Esophagus squamous epithelium (tissue), 5 donors: Measurements from ENCODE around the gene CCDC171. TPM values are rescaled to one million over a fixed set of nuclear protein-coding genes. Genes with fewer than 3 reads are reported as not detected.

Experiments used
- DNase-seq: peaks from one replicate; lab custom pipeline; 2025; lab: John Stamatoyannopoulos, UW
- H3K27ac ChIP-seq, 4 donors: fragments of 200-600 bp; sonication (generic); one replicate each; pipeline ENCODE4 v1.5.1; 2016 to 2019; ENCODE audit warnings: mild to moderate bottlenecking in 1 of 4
- H3K27me3 ChIP-seq, 4 donors: fragments of 200-600 bp; sonication (generic); 1 replicate in 3 of 4; 2 replicates in 1 of 4; pipeline versions ENCODE4 v1.5.1 to v1.6.0; 2017 to 2021; ENCODE audit warnings: antibody characterized with exemption in 1 of 4
- H3K36me3 ChIP-seq, 3 donors: fragments of 200-600 bp; sonication (generic); one replicate each; pipeline ENCODE4 v1.5.1; 2016 to 2019
- H3K4me1 ChIP-seq, 3 donors: fragments of 200-600 bp; sonication (generic); one replicate each; pipeline ENCODE4 v1.5.1; 2017 to 2019
- H3K4me3 ChIP-seq, 4 donors: fragments of 200-600 bp; sonication (generic); 1 replicate in 3 of 4; 2 replicates in 1 of 4; pipeline ENCODE4 v1.5.1; 2016 to 2019; ENCODE audit warnings: mild to moderate bottlenecking in 2 of 4, moderate library complexity in 1 of 4
- H3K9me3 ChIP-seq, 3 donors: fragments of 200-600 bp; sonication (generic); one replicate each; pipeline ENCODE4 v1.5.1; 2016 to 2019
- POLR2A ChIP-seq, 4 donors: fragments of 450-650 bp; IDR thresholded peaks; one replicate each; pipeline ENCODE4 v1.6.1; 2017; ENCODE audit warnings: antibody characterized with exemption in 4 of 4, mild to moderate bottlenecking in 4 of 4, moderate library complexity in 3 of 4
- WGBS, 2 donors: methylation state at CpG; one replicate each; pipeline ENCODE4 v1.1.5; 2018; 5-methylcytosine and 5-hydroxymethylcytosine counted together
- intact Hi-C: fragments of 100-400 bp; cut with DNase I; formaldehyde crosslinking; loops from one replicate; pipeline ENCODE4 v1.15.0; 2022
- total RNA-seq, 4 donors: library from RNA; depleted of rRNA; stranded (reverse); fragments of >200 nt; gene quantifications; one replicate each; pipeline ENCODE4 v1.1.0, GENCODE V29; 2016
- TF ChIP-seq, protein P1 (sequence below), 6 experiments: fragments of 450-650 bp in 4 of 6; fragments of 200-600 bp in 2 of 6; sonication (generic) in 2 of 6; IDR thresholded peaks; one replicate each; pipeline ENCODE4 v1.5.1; 2016 to 2019; ENCODE audit warnings: antibody characterized with exemption in 6 of 6, mild to moderate bottlenecking in 4 of 6, moderate library complexity in 4 of 6
- donor health status: DM: yes; HTN: yes; CAD: no.

Gene CCDC171
- total RNA-seq, 4 donors from 2014 or later: 0.53 to 2.9 (median 1.6) TPM

DNA sequence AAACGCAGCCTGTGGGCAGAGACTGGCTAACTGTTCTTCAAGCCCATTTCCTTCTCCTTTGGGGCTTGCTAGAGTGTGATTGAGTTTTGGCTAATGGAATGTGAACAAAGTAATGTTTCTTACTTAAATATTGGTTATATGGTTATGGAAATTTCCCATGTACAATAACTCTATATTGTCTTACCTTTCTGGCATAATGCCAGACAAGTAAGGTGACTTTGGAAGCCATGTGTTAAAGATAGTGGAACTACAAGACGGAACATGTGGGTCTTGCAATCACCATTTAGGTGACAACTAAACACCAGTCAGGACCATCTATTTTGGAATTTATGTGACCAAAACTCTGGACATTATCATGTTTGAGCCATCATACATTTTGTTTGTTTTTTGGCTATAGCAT lies 260.2 kb downstream of the CCDC171 start:
- no peak for TF ChIP-seq POLR2A (IDR thresholded peaks at IDR 0.05)
- TF ChIP-seq, protein P1, sequence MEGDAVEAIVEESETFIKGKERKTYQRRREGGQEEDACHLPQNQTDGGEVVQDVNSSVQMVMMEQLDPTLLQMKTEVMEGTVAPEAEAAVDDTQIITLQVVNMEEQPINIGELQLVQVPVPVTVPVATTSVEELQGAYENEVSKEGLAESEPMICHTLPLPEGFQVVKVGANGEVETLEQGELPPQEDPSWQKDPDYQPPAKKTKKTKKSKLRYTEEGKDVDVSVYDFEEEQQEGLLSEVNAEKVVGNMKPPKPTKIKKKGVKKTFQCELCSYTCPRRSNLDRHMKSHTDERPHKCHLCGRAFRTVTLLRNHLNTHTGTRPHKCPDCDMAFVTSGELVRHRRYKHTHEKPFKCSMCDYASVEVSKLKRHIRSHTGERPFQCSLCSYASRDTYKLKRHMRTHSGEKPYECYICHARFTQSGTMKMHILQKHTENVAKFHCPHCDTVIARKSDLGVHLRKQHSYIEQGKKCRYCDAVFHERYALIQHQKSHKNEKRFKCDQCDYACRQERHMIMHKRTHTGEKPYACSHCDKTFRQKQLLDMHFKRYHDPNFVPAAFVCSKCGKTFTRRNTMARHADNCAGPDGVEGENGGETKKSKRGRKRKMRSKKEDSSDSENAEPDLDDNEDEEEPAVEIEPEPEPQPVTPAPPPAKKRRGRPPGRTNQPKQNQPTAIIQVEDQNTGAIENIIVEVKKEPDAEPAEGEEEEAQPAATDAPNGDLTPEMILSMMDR (IDR thresholded peaks at IDR 0.05): no peak
- no peak overlapping the region for H3K4me3 ChIP-seq
- 90 to 91% methylated on average over 2 of the region's 2 CpGs for WGBS, 2 donors
- peaks cover 0 to 8% (median 0%) of the 10 kb centered on the region in 3 donors for H3K9me3 ChIP-seq
- no peaks in the 10 kb centered on the region for H3K27me3 ChIP-seq
- no peak for DNase-seq
- peaks cover 0 to 4% (median 0%) of the 10 kb centered on the region in 3 donors for H3K36me3 ChIP-seq
- intact Hi-C loops: no loop called here
- no peak overlapping the region for H3K27ac ChIP-seq
- no peaks in the 10 kb centered on the region for H3K4me1 ChIP-seq

DNA sequence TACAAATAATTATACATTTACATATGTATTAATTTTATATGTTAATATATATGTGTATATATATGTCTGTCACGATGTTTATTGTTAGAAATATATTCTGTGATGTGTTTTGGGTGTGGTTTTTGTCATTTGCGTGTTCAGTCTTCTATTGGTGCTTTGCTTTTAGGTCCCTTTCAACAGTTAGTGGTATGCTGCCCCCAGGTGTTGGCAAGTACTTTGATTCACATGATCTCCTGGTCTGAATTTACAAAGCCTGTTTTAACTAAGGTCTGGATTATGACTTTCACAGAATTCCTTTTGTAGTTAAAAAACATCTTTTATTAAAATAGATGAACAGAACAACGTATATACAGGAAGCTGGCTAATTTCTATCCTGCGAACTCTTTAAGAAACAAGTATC lies 271.5 kb downstream of the CCDC171 start:
- Histone ChIP-seq H3K27ac (no peak overlapping the region), H3K27me3 (no peaks in the 10 kb centered on the region), H3K36me3 (no peaks in the 10 kb centered on the region), H3K4me3 (no peak overlapping the region), H3K4me1 (no peaks in the 10 kb centered on the region), H3K9me3 (no peaks in the 10 kb centered on the region)
- intact Hi-C loops: no loop called here
- TF ChIP-seq, protein P1 (IDR thresholded peaks at IDR 0.05): no peak
- no peak for TF ChIP-seq POLR2A (IDR thresholded peaks at IDR 0.05)
- DNase-seq: no peak
- 75 to 76% methylated on average over 4 of the region's 4 CpGs for WGBS, 2 donors

DNA sequence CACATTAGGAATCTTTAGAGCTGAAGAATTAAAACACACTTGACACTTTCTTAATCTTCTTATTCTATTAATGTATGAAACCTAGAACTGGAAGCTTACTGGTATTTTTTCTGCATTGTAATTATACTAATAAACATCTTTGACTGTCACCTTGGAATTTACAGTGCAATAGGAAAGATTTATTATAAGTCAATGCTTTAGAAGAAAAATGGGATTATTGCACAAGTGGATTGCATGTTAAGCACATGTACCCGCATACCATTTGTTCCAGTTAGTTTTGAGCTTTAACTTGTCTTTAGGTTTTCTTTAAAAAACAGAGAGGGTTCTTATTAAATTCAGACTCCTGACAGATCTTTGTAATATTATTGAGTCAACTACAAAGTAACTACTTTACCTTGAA lies 278.5 kb downstream of the CCDC171 start:
- WGBS, 2 donors: 83 to 88% methylated on average over 1 of the region's 1 CpG
- no peak for TF ChIP-seq POLR2A (IDR thresholded peaks at IDR 0.05)
- TF ChIP-seq, protein P1 (IDR thresholded peaks at IDR 0.05): no peak

DNA sequence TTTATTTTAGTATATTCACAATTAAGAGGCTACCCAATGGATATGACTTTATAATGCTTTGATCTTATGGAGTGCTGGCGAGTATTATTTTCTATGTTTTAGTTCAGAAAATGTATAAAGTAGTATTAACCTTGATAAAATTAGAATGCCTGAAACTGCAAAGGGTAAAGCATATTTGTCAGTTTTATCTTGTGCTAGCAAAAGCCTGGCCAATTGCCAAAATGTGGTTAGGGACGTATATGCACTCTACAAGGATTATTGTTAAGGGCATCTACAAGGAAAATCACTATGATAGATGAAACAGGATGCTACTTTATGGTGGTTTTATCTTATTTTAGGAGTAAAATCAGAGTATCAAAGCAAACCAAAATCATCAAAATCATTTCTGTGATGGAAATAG lies 281.7 kb downstream of the CCDC171 start:
- intact Hi-C loops: no loop called here
- no peak for DNase-seq
- Histone ChIP-seq H3K27me3 (no peaks in the 10 kb centered on the region), H3K36me3 (no peaks in the 10 kb centered on the region), H3K4me3 (no peak overlapping the region), H3K9me3 (no peaks in the 10 kb centered on the region), H3K27ac (no peak overlapping the region), H3K4me1 (no peaks in the 10 kb centered on the region)
- TF ChIP-seq, protein P1 (IDR thresholded peaks at IDR 0.05): no peak
- TF ChIP-seq POLR2A (IDR thresholded peaks at IDR 0.05): no peak
- 56% methylated on average over 2 of the region's 2 CpGs for WGBS, 2 donors

More for the DNA sequence above, 278.5 kb downstream of the CCDC171 start:
- intact Hi-C loops: no loop called here
- H3K9me3 ChIP-seq: no peaks in the 10 kb centered on the region
- H3K4me1 ChIP-seq: no peaks in the 10 kb centered on the region
- no peaks in the 10 kb centered on the region for H3K27me3 ChIP-seq
- H3K27ac ChIP-seq: no peak overlapping the region
- H3K36me3 ChIP-seq: no peaks in the 10 kb centered on the region
- no peak for DNase-seq
- no peak overlapping the region for H3K4me3 ChIP-seq

DNA sequence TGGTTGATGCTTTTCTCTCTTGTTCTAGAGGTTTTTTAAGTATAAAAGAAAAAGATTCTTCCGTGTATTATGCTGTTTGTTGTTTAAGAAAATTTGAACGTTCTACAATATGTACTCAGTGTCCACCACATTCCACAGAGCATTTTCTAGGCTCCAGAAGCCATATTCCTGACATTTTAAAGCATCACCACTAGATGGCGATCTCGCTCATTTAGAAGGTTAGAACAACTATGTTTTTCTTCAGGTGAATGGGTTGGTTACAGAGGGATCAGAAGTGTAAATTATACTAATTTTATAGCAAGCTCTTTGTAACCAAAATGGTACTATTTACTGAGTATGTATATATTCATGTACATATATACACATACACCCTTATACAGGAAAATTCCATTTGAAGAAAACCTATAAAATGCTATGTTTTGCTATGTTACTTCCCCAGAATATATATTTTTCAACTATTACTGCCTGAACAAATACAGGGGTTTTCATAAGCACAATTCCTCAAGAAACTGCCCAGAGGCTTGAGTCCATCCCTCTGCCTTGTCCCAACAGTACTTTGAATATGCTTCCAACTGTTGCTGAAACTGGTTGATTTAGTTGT lies 284.3 kb downstream of the CCDC171 start:
- no peak overlapping the region for H3K4me3 ChIP-seq
- no peak overlapping the region for H3K27ac ChIP-seq
- no peaks in the 10 kb centered on the region for H3K36me3 ChIP-seq
- TF ChIP-seq, protein P1 (IDR thresholded peaks at IDR 0.05): peak; percentile 12 to 56 (median 42)
- no peak for TF ChIP-seq POLR2A (IDR thresholded peaks at IDR 0.05)
- DNase-seq: no peak
- intact Hi-C loops: no loop called here
- WGBS, 2 donors: 1% methylated on average over 4 of the region's 4 CpGs
- H3K27me3 ChIP-seq: no peaks in the 10 kb centered on the region
- H3K9me3 ChIP-seq: no peaks in the 10 kb centered on the region
- H3K4me1 ChIP-seq: no peaks in the 10 kb centered on the region
